Neutrophil (primary cell): Measurements from ENCODE around the gene MPI.

Experiments used
- H3K27ac ChIP-seq: fragments of 200-600 bp; sonication (generic); 2 replicates; pipeline ENCODE4 v1.5.1; 2016; ENCODE audit warnings: mild to moderate bottlenecking, moderate library complexity
- H3K27me3 ChIP-seq: fragments of 200-600 bp; sonication (generic); 2 replicates; pipeline ENCODE4 v1.6.0; 2016; ENCODE audit warnings: mild to moderate bottlenecking
- H3K36me3 ChIP-seq: fragments of 200-600 bp; sonication (generic); 2 replicates; pipeline ENCODE4 v1.5.1; 2017
- H3K4me1 ChIP-seq, 2 experiments: fragments of 200-600 bp in 1 of 2; sonication (generic) in 1 of 2; 1 replicate in 1 of 2; 2 replicates in 1 of 2; pipeline versions ENCODE4 v1.5.1 to v1.6.1; 2013 to 2016; ENCODE audit warnings: low read depth in 1 of 2, low read length in 1 of 2, mild to moderate bottlenecking in 1 of 2, moderate library complexity in 1 of 2; ENCODE audit not compliant: control insufficient read depth in 1 of 2, insufficient read depth in 1 of 2
- H3K4me3 ChIP-seq, 2 experiments: fragments of 200-600 bp in 1 of 2; sonication (generic) in 1 of 2; 1 replicate in 1 of 2; 2 replicates in 1 of 2; pipeline ENCODE4 v1.5.1; 2013 to 2016; ENCODE audit warnings: low read depth in 1 of 2, low read length in 1 of 2, mild to moderate bottlenecking in 1 of 2, moderate library complexity in 1 of 2
- H3K9me3 ChIP-seq: fragments of 200-600 bp; sonication (generic); 2 replicates; pipeline ENCODE4 v1.5.1; 2016
- TF ChIP-seq, protein P1 (sequence below): fragments of 200-600 bp; sonication (generic); IDR thresholded peaks from 2 replicates; pipeline ENCODE4 v1.5.1; 2016; ENCODE audit warnings: antibody characterized with exemption

Gene MPI

DNA sequence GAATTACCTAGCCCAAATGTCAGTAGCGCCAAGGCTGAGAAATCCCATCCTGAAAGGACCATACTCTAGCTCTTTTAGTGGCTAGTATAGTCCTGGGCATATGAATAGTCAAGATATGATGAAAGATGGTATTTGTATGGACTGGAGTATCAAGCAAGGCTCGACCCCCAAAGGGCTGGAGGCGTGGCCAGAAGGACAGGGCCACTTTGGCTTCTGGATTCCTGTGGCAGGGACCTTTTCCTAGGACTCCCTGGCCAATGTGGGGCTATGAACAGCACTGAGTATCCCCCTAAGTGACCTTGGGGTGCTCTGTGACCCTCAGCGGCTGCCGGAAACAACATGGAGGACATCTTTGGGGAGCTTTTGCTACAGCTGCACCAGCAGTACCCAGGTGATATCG lies 6.0 kb downstream of the MPI start:
- Histone ChIP-seq H3K4me1 (no peaks in the 10 kb centered on the region), H3K27me3 (no peaks in the 10 kb centered on the region), H3K9me3 (no peaks in the 10 kb centered on the region), H3K36me3 (peaks cover 60% of the 10 kb centered on the region), H3K27ac (no peak overlapping the region), H3K4me3 (no peak overlapping the region)
- TF ChIP-seq, protein P1, sequence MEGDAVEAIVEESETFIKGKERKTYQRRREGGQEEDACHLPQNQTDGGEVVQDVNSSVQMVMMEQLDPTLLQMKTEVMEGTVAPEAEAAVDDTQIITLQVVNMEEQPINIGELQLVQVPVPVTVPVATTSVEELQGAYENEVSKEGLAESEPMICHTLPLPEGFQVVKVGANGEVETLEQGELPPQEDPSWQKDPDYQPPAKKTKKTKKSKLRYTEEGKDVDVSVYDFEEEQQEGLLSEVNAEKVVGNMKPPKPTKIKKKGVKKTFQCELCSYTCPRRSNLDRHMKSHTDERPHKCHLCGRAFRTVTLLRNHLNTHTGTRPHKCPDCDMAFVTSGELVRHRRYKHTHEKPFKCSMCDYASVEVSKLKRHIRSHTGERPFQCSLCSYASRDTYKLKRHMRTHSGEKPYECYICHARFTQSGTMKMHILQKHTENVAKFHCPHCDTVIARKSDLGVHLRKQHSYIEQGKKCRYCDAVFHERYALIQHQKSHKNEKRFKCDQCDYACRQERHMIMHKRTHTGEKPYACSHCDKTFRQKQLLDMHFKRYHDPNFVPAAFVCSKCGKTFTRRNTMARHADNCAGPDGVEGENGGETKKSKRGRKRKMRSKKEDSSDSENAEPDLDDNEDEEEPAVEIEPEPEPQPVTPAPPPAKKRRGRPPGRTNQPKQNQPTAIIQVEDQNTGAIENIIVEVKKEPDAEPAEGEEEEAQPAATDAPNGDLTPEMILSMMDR: no peak

DNA sequence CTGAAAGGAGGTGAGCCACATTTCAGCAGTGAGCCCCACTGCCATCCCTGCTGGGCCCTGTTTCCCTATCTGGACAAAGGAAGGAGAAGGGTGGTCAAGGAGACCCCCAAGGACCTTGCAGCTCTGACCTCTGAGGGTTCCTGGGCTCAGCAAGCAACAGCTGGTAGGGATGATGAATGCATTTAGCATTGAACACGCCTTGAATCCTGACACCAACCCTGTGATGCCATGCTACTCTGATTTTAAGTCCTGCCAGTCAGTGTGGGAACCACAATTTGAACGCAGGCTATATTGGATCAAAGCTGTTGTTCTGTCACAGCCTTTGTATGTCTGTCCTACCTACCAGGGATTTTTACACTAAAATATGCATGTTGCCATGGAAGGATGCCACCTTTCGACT lies 6.5 kb downstream of the MPI start:
- TF ChIP-seq, protein P1: no peak
- Histone ChIP-seq H3K4me3 (no peak overlapping the region), H3K36me3 (peaks cover 65% of the 10 kb centered on the region), H3K27ac (no peak overlapping the region), H3K27me3 (no peaks in the 10 kb centered on the region), H3K4me1 (peaks cover 1 to 3% of the 10 kb centered on the region in 2 experiments), H3K9me3 (no peaks in the 10 kb centered on the region)

DNA sequence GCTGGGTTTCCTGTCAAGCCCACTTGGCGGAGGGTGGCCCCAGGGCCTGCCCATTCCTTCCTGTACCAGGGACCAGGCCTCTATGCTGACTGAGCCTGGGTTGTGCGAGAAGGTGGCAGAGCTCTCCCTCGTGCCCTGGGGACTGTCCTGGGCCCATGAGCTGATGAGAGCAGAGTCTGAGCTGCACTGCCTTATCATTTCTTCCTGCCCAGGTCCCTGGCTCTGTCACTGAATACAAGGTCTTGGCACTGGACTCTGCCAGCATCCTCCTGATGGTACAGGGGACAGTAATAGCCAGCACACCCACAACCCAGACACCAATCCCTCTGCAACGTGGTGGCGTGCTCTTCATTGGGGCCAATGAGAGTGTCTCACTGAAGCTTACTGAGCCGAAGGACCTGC lies 7.5 kb downstream of the MPI start:
- no peaks in the 10 kb centered on the region for H3K27me3 ChIP-seq
- H3K4me1 ChIP-seq: peaks cover 11 to 12% of the 10 kb centered on the region in 2 experiments
- TF ChIP-seq, protein P1: no peak
- H3K9me3 ChIP-seq: no peaks in the 10 kb centered on the region
- H3K4me3 ChIP-seq: no peak overlapping the region
- H3K36me3 ChIP-seq: peaks cover 70% of the 10 kb centered on the region
- H3K27ac ChIP-seq: no peak overlapping the region

DNA sequence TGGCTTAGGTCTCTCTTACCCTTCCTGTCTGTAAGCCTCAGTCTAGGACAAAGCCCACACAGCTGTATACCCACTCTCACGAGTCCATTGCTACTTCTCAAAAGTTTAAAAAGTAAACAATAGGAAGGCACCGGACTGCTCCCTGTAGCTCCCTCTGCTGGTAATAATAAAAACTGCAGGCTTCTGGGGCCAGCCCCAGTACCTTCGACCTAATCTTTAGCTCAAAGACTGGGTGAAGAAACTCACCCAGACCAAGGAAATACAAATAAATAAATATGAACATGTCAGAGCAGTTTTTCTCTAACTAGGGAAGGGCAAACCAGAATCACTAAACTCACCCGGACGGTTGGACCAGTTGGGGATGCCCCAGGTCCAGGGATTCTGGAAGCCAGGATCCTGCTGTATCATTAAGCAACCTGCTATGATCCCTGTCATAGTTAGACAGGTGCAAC lies 11.8 kb downstream of the MPI start:
- Histone ChIP-seq H3K9me3 (no peaks in the 10 kb centered on the region), H3K4me3 (no peak overlapping the region), H3K4me1 (peaks cover 38 to 40% of the 10 kb centered on the region in 2 experiments), H3K27ac (peak overlapping the region; percentile 54), H3K27me3 (no peaks in the 10 kb centered on the region), H3K36me3 (peaks cover 65% of the 10 kb centered on the region)
- TF ChIP-seq, protein P1: peak; percentile 94

DNA sequence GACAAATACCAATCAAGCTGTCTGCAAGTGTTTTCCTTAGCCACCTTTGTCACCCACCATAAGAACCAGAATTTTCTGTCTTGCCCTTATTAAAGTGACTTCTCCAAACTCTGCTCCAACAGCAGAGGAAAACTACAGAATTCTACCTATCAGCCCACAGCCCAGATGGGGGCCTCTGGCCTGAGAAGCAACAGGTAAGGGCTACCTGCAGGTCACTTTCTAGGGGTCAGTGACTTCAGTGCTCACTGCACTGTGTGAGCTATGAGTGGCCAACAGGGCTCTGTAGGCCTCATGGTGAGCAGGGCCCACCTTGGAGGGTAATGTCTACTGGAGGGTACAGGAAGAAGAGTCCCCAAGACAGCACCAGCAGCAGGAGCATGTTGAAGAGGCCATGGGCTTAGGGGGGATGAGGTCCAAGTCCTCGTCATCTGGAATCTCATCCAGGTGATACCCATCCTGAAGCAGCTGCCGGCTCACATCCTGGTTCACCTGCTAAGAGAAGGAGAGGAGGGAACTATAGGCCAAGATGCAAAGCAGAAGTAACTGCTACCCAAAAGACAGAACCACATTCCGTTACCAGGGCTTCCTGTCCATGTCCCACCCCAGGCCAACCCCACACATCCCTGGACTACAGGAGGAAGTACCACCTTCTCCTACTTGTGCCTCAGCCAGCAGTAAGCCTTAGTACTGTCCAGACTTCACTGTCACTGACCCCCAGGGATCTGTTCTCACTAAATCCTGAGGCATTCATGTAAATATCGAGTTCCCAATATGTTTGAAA lies 12.6 kb downstream of the MPI start:
- peaks cover 45 to 48% of the 10 kb centered on the region in 2 experiments for H3K4me1 ChIP-seq
- H3K36me3 ChIP-seq: peaks cover 56% of the 10 kb centered on the region
- peak overlapping the region; percentile 69 for H3K27ac ChIP-seq
- no peaks in the 10 kb centered on the region for H3K9me3 ChIP-seq
- TF ChIP-seq, protein P1: no peak
- peak overlapping the region in 1 of 2 experiments; percentile 3 for H3K4me3 ChIP-seq
- H3K27me3 ChIP-seq: no peaks in the 10 kb centered on the region
